ENCODE measurements around the gene VILL.

The VILL gene

DNA sequence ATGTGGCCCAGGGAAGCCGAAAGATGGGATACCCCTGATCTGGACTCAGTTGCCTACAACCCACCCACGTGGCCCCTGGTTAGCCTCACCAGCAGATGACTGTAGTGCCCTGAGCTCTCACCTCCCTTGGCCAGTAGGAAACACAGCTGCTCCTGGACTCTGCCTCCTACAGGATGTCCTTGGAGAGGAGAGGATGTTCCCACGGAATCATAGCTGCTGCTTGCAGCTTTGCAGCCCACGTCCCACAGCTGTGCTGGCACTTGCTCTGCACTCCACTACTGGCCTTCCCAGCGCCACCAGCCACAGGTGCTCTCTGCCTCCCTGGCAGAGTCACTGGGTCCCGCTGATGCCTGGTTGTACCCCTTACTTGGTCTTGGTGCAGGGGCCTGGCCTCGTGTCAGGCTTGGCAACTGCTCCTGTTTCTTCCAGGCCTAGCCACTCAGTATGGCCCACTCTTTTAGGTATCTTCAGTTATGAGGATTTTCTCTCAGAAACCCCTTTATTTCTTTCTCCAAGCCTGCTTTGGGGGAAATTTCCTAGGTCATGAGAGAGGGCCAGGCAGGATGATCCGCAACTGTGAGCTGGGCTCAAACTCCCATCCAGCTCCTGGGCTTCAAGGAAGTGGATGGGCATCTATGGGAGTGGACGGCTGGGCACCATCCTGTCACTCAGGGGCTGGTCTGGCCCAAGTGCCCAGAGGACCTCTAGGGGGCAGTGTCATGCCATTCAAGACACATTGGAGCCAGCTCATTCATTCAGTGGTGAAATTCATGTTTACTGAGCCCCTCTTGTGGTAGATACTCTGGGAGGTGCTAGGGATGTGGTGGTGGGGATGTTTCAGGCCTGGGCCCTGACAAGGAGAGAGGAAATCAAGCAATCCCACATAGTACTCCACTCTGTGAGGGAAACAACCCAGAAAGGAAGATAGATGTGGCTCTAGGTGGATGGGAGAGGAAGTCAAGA, 16.2 kb upstream of the VILL start:
- WGBS, result 81% methylated on average over 9 of the region's 9 CpGs
- H3K9ac ChIP-seq (ENCODE audit: low read depth, low read length), result no peak overlapping the region
- no peak overlapping the region for H3K27ac ChIP-seq (ENCODE audit: low read depth, low read length)
- peaks cover 9% of the 10 kb centered on the region for H3K36me3 ChIP-seq (ENCODE audit: insufficient read depth, low read length)
- H3K4me3 ChIP-seq (ENCODE audit: low read length), result no peak overlapping the region
- no peaks in the 10 kb centered on the region for H3K27me3 ChIP-seq (ENCODE audit: insufficient read depth, low read length)
- H3K4me1 ChIP-seq (ENCODE audit: insufficient read depth, low read length), result no peaks in the 10 kb centered on the region
- H3K9me3 ChIP-seq (ENCODE audit: insufficient read depth, low read depth, low read length), result no peaks in the 10 kb centered on the region

- 86% methylated on average over 6 of the region's 8 CpGs for WGBS
- H3K27ac ChIP-seq (ENCODE audit: low read depth, low read length), result no peak overlapping the region
- no peaks in the 10 kb centered on the region for H3K4me1 ChIP-seq (ENCODE audit: insufficient read depth, low read length)
- H3K27me3 ChIP-seq (ENCODE audit: insufficient read depth, low read length), result no peaks in the 10 kb centered on the region
- no peak overlapping the region for H3K4me3 ChIP-seq (ENCODE audit: low read length)
- no peaks in the 10 kb centered on the region for H3K9me3 ChIP-seq (ENCODE audit: insufficient read depth, low read depth, low read length)
- H3K36me3 ChIP-seq (ENCODE audit: insufficient read depth, low read length), result peaks cover 21% of the 10 kb centered on the region
- no peak overlapping the region for H3K9ac ChIP-seq (ENCODE audit: low read depth, low read length)
Measured at GRCh38 chr3:37979541-37980461, 10.8 kb upstream of the VILL start.

DNA sequence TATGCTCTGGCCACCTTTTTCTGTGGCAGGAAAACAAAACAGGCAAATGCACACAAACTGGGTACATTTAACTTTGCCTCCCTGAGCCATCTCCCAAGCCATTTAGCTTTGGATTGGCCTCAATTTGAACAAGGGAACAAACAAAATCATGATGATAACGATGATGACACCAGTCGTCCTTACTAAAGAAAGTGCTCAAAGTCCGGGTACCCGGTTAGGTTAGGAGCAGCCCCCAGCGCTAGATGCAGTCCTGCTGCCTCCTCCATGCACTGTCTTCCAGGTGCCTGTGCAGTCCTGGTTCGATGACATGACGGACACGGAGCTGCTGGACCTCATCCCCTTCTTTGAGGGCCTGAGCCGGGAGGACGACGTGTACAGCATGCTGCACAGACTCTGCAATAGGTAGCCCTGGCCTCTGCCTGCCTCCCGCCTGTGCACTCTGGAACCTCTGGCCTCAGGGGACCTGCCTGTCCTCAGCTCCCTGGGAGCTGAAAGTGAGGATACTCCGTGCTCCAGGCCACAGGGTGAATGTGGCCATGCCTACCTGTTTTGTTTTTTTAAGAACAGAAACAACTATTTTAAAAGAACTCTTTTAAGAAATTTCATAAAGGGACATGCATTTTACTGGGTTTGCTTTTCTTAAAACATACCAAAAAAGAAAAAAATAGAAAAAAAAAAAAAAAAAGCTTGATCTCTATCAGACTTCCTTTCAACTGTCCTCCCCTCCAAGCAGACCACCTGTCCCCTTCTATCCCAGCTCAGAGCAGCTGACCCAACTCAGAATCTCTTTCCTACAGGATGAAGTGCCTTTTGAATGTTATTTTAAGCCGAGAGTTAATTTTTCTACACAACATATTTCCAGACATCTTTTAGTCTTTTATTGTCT, 9.9 kb upstream of the VILL start:
- WGBS, result 93% methylated on average over 13 of the region's 14 CpGs
- H3K27me3 ChIP-seq (ENCODE audit: insufficient read depth, low read length), result no peaks in the 10 kb centered on the region
- no peak overlapping the region for H3K27ac ChIP-seq (ENCODE audit: low read depth, low read length)

GRCh38 chr3:37981348-37981664, 9.3 kb upstream of the VILL start:
- Histone ChIP-seq H3K36me3 (ENCODE audit: insufficient read depth, low read length) (peaks cover 16% of the 10 kb centered on the region), H3K27ac (ENCODE audit: low read depth, low read length) (no peak overlapping the region), H3K4me1 (ENCODE audit: insufficient read depth, low read length) (no peaks in the 10 kb centered on the region), H3K4me3 (ENCODE audit: low read length) (no peak overlapping the region), H3K9me3 (ENCODE audit: insufficient read depth, low read depth, low read length) (no peaks in the 10 kb centered on the region), H3K9ac (ENCODE audit: low read depth, low read length) (no peak overlapping the region), H3K27me3 (ENCODE audit: insufficient read depth, low read length) (no peaks in the 10 kb centered on the region)
- WGBS, result 98% methylated on average over 2 of the region's 2 CpGs

More for the DNA sequence above, 9.9 kb upstream of the VILL start:
- Histone ChIP-seq H3K4me3 (ENCODE audit: low read length) (no peak overlapping the region), H3K36me3 (ENCODE audit: insufficient read depth, low read length) (peaks cover 20% of the 10 kb centered on the region), H3K9me3 (ENCODE audit: insufficient read depth, low read depth, low read length) (no peaks in the 10 kb centered on the region), H3K4me1 (ENCODE audit: insufficient read depth, low read length) (no peaks in the 10 kb centered on the region), H3K9ac (ENCODE audit: low read depth, low read length) (no peak overlapping the region)

DNA sequence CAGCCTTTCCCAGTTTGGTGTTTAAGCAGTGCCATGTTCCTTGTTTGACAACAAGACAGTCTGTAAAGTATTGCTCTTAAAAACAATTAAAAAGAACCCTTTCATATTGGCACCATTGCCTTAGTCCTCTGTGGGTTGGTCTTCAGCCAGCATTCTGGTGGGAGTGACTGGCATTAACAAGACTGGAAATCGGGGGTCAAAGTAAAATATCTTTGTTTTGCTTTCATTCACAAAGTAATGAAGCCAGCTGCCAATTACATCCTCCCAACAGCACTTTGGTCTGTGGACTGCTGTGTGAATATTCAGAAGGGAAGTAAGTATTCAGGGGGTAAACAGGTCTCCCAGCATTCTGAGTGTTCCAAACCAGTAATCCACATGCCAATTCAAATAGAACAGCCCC, 8.3 kb upstream of the VILL start:
- H3K4me3 ChIP-seq (ENCODE audit: low read length), result no peak overlapping the region
- peaks cover 12% of the 10 kb centered on the region for H3K36me3 ChIP-seq (ENCODE audit: insufficient read depth, low read length)
- H3K27me3 ChIP-seq (ENCODE audit: insufficient read depth, low read length), result no peaks in the 10 kb centered on the region
- no peaks in the 10 kb centered on the region for H3K4me1 ChIP-seq (ENCODE audit: insufficient read depth, low read length)
- H3K9me3 ChIP-seq (ENCODE audit: insufficient read depth, low read depth, low read length), result no peaks in the 10 kb centered on the region
- H3K9ac ChIP-seq (ENCODE audit: low read depth, low read length), result no peak overlapping the region
- no peak overlapping the region for H3K27ac ChIP-seq (ENCODE audit: low read depth, low read length)
- WGBS, result 100% methylated on average over 1 of the region's 1 CpG

- 94% methylated on average over 6 of the region's 7 CpGs for WGBS
- Histone ChIP-seq H3K27me3 (ENCODE audit: insufficient read depth, low read length) (no peaks in the 10 kb centered on the region), H3K36me3 (ENCODE audit: insufficient read depth, low read length) (peaks cover 12% of the 10 kb centered on the region), H3K4me1 (ENCODE audit: insufficient read depth, low read length) (no peaks in the 10 kb centered on the region), H3K4me3 (ENCODE audit: low read length) (no peak overlapping the region), H3K9ac (ENCODE audit: low read depth, low read length) (no peak overlapping the region), H3K27ac (ENCODE audit: low read depth, low read length) (no peak overlapping the region), H3K9me3 (ENCODE audit: insufficient read depth, low read depth, low read length) (no peaks in the 10 kb centered on the region)
Measured at GRCh38 chr3:37984051-37984450, 6.5 kb upstream of the VILL start.

- H3K4me3 ChIP-seq (ENCODE audit: low read length), result no peak overlapping the region
- 87% methylated on average over 7 of the region's 7 CpGs for WGBS
- H3K27ac ChIP-seq (ENCODE audit: low read depth, low read length), result no peak overlapping the region
- peaks cover 12% of the 10 kb centered on the region for H3K36me3 ChIP-seq (ENCODE audit: insufficient read depth, low read length)
- no peaks in the 10 kb centered on the region for H3K9me3 ChIP-seq (ENCODE audit: insufficient read depth, low read depth, low read length)
- H3K9ac ChIP-seq (ENCODE audit: low read depth, low read length), result no peak overlapping the region
- H3K4me1 ChIP-seq (ENCODE audit: insufficient read depth, low read length), result no peaks in the 10 kb centered on the region
- no peaks in the 10 kb centered on the region for H3K27me3 ChIP-seq (ENCODE audit: insufficient read depth, low read length)
Measured at GRCh38 chr3:37984596-37984995, 6.0 kb upstream of the VILL start.

- Histone ChIP-seq H3K36me3 (ENCODE audit: insufficient read depth, low read length) (peaks cover 5% of the 10 kb centered on the region), H3K27ac (ENCODE audit: low read depth, low read length) (no peak overlapping the region), H3K4me1 (ENCODE audit: insufficient read depth, low read length) (0 out of 2 replicates have a peak, but pooled peaks cover 4% of the 10 kb centered on the region), H3K27me3 (ENCODE audit: insufficient read depth, low read length) (no peaks in the 10 kb centered on the region), H3K9me3 (ENCODE audit: insufficient read depth, low read depth, low read length) (no peaks in the 10 kb centered on the region), H3K4me3 (ENCODE audit: low read length) (no peak overlapping the region), H3K9ac (ENCODE audit: low read depth, low read length) (no peak overlapping the region)
- 94% methylated on average over 8 of the region's 8 CpGs for WGBS
Measured at GRCh38 chr3:37985637-37986320, 4.8 kb upstream of the VILL start.

- Histone ChIP-seq H3K4me3 (ENCODE audit: low read length) (no peak overlapping the region), H3K9me3 (ENCODE audit: insufficient read depth, low read depth, low read length) (no peaks in the 10 kb centered on the region), H3K27me3 (ENCODE audit: insufficient read depth, low read length) (no peaks in the 10 kb centered on the region), H3K9ac (ENCODE audit: low read depth, low read length) (no peak overlapping the region), H3K27ac (ENCODE audit: low read depth, low read length) (no peak overlapping the region), H3K4me1 (ENCODE audit: insufficient read depth, low read length) (0 out of 2 replicates have a peak, but pooled peaks cover 9% of the 10 kb centered on the region), H3K36me3 (ENCODE audit: insufficient read depth, low read length) (peaks cover 3% of the 10 kb centered on the region; the same call in 1 of the 2 replicates)
- WGBS, result 84% methylated on average over 12 of the region's 12 CpGs
Measured at GRCh38 chr3:37986479-37987314, 3.9 kb upstream of the VILL start.

All from HUES64 (cell line).